Osteoblast (primary cell): ENCODE results near the gene TAL1. TPM values are rescaled to one million over a fixed set of nuclear protein-coding genes. Genes with fewer than 3 reads are reported as not detected.

Experiments used
- DNase-seq: peaks from one replicate; pipeline ENCODE4 v3.0.0; 2011; ENCODE audit warnings: low spot score, mixed read lengths; ENCODE audit not compliant: insufficient read length; ENCODE audit errors: missing footprints
- H2AFZ ChIP-seq: 2 replicates; pipeline ENCODE4 v1.6.0; 2011; ENCODE audit warnings: mild to moderate bottlenecking, low read length
- H3K27ac ChIP-seq: 2 replicates; pipeline ENCODE4 v1.5.1; 2011; ENCODE audit warnings: mild to moderate bottlenecking, low read depth, low read length, moderate library complexity
- H3K27me3 ChIP-seq: 2 replicates; pipeline ENCODE4 v1.6.0; 2012; ENCODE audit warnings: mild to moderate bottlenecking, control low read depth, inconsistent platforms, low read length, moderate library complexity; ENCODE audit not compliant: insufficient read depth
- H3K36me3 ChIP-seq: 2 replicates; pipeline ENCODE4 v1.5.1; 2011; ENCODE audit warnings: mild to moderate bottlenecking, low read length, control low read depth, moderate library complexity; ENCODE audit not compliant: insufficient read depth
- H3K4me1 ChIP-seq: 2 replicates; pipeline ENCODE4 v1.5.1; 2011; ENCODE audit warnings: mild to moderate bottlenecking, low read length, control low read depth, moderate library complexity; ENCODE audit not compliant: insufficient read depth
- H3K4me2 ChIP-seq: 2 replicates; pipeline ENCODE4 v1.6.0; 2011; ENCODE audit warnings: mild to moderate bottlenecking, low read length; ENCODE audit not compliant: insufficient read depth
- H3K4me3 ChIP-seq: fragments of 200-600 bp; sonication (generic); 3 replicates; pipeline ENCODE4 v1.5.1; 2012; ENCODE audit warnings: mild to moderate bottlenecking, low read length, inconsistent platforms; ENCODE audit not compliant: insufficient read depth
- H3K79me2 ChIP-seq: 2 replicates; pipeline ENCODE4 v1.6.0; 2012; ENCODE audit warnings: mild to moderate bottlenecking, low read length, control low read depth, inconsistent platforms; ENCODE audit not compliant: insufficient read depth
- H3K9me3 ChIP-seq: 2 replicates; pipeline ENCODE4 v1.5.1; 2011; ENCODE audit warnings: low read depth, low read length, control low read depth
- H4K20me1 ChIP-seq: 2 replicates; pipeline ENCODE4 v1.6.0; 2012; ENCODE audit warnings: mild to moderate bottlenecking, low read length, control low read depth; ENCODE audit not compliant: insufficient read depth
- CTCF ChIP-seq: IDR thresholded peaks from 2 replicates; pipeline ENCODE4 v1.5.1; 2011; ENCODE audit warnings: mild to moderate bottlenecking, low read depth, low read length, moderate library complexity; ENCODE audit errors: extremely low read depth
- total RNA-seq: library from RNA; depleted of rRNA; stranded (reverse); fragments of >200 nt; gene quantifications from 2 replicates; pipeline ENCODE4 v1.2.3, GENCODE V29; 2012

TAL1 gene
- total RNA-seq, 1 donor = not detected

- Histone ChIP-seq H3K4me1 (peaks cover 8% of the 10 kb centered on the region), H4K20me1 (no peaks in the 10 kb centered on the region), H3K9me3 (no peaks in the 10 kb centered on the region), H3K36me3 (no peaks in the 10 kb centered on the region), H3K79me2 (no peaks in the 10 kb centered on the region), H3K27me3 (no peaks in the 10 kb centered on the region), H2AFZ (no peak overlapping the region), H3K4me2 (peak overlapping the region; percentile 51), H3K4me3 (no peak overlapping the region), H3K27ac (no peak overlapping the region)
- no peak for TF ChIP-seq CTCF
- DNase-seq = no peak
These were observed 41.2 kb downstream of the TAL1 start for GRCh38 chr1:47190857-47191256.

- peak overlapping the region; percentile 51 for H3K4me2 ChIP-seq
- H3K4me1 ChIP-seq = peaks cover 8% of the 10 kb centered on the region
- no peaks in the 10 kb centered on the region for H3K36me3 ChIP-seq
- no peaks in the 10 kb centered on the region for H4K20me1 ChIP-seq
- peak overlapping the region; percentile 61 for H2AFZ ChIP-seq
- TF ChIP-seq CTCF = no peak
- no peak overlapping the region for H3K27ac ChIP-seq
- no peaks in the 10 kb centered on the region for H3K9me3 ChIP-seq
- no peaks in the 10 kb centered on the region for H3K79me2 ChIP-seq
- no peak overlapping the region for H3K4me3 ChIP-seq
- H3K27me3 ChIP-seq = no peaks in the 10 kb centered on the region
- DNase-seq = no peak
These were observed 41.5 kb downstream of the TAL1 start for GRCh38 chr1:47190509-47190855.

GRCh38 chr1:47189844-47190508 is 42.0 kb downstream of the TAL1 start, which contains the start of gene PDZK1IP1:
PDZK1IP1 (minus strand) TSS chr1:47190036; CDS start chr1:47189932, 104 bp downstream.
- DNase-seq = peak; percentile 92
- Histone ChIP-seq H3K4me2 (peak within 1 kb of the TSS; percentile 51), H3K79me2 (no peaks in the 10 kb centered on the region), H3K4me1 (peaks cover 8% of the 10 kb centered on the region), H3K9me3 (no peaks in the 10 kb centered on the region), H3K27me3 (no peaks in the 10 kb centered on the region), H3K36me3 (no peaks in the 10 kb centered on the region), H3K27ac (no peak within 1 kb of the TSS), H2AFZ (peak within 1 kb of the TSS; percentile 61), H3K4me3 (no peak within 1 kb of the TSS), H4K20me1 (no peaks in the 10 kb centered on the region)
- no peak for TF ChIP-seq CTCF

- Histone ChIP-seq H3K4me1 (peaks cover 8% of the 10 kb centered on the region), H3K4me3 (no peak overlapping the region), H3K36me3 (no peaks in the 10 kb centered on the region), H3K27ac (no peak overlapping the region), H2AFZ (no peak overlapping the region), H4K20me1 (no peaks in the 10 kb centered on the region), H3K9me3 (no peaks in the 10 kb centered on the region), H3K79me2 (no peaks in the 10 kb centered on the region), H3K27me3 (no peaks in the 10 kb centered on the region), H3K4me2 (no peak overlapping the region)
- no peak for TF ChIP-seq CTCF
- DNase-seq = no peak
These were observed 42.9 kb downstream of the TAL1 start for GRCh38 chr1:47188791-47189785.
